IPS-11a (cell line): Measurements from ENCODE around the gene GLIS1.
"Not testable (repeated sequence)": the region's sequence is repeated elsewhere in the genome, so short reads cannot be mapped to it uniquely, and the experiment has no call there.

Source experiments
- H3K4me3 ChIP-seq: one replicate; pipeline ENCODE4 v1.5.1; 2013; ENCODE audit warnings: low read depth, low read length, control low read depth

GLIS1 gene

DNA sequence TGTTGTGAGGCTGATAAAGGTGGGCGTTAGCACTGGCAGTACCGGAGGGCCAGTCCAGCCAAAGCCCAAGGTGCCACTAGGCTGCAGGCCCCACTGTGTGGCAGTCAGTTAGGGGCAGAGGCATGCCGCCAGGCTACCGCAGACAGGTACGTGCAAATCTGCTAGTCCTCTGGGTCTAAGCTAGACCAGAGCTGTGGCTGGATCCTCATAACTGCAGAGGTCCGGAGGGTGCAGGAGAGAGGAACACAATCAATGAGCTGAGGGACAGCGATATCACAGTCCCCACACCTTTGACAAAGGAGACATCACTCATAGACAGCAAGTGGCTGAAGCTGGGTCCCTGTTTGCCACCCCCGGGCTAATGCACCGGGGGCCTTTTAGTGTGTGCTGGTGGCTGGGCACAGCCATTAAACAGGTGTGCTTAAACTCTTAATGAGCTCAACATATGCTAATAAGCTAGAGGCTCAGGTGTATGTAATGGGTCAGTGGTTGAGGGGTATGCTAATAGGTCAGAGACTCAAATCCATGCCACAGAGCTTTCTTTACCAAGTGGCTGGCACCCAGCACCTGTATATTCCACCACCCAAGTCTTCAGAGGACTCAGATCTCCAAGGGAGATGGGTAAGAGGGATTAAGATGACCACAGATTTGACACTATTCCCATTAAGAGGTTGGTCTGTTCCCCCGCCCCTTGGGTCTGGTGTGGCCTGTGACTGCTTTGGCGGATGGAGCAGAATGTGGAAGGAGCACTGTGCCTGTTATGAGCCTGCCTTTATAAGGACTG lies 82.0 kb downstream of the GLIS1 start:
- no peak overlapping the region for H3K4me3 ChIP-seq

DNA sequence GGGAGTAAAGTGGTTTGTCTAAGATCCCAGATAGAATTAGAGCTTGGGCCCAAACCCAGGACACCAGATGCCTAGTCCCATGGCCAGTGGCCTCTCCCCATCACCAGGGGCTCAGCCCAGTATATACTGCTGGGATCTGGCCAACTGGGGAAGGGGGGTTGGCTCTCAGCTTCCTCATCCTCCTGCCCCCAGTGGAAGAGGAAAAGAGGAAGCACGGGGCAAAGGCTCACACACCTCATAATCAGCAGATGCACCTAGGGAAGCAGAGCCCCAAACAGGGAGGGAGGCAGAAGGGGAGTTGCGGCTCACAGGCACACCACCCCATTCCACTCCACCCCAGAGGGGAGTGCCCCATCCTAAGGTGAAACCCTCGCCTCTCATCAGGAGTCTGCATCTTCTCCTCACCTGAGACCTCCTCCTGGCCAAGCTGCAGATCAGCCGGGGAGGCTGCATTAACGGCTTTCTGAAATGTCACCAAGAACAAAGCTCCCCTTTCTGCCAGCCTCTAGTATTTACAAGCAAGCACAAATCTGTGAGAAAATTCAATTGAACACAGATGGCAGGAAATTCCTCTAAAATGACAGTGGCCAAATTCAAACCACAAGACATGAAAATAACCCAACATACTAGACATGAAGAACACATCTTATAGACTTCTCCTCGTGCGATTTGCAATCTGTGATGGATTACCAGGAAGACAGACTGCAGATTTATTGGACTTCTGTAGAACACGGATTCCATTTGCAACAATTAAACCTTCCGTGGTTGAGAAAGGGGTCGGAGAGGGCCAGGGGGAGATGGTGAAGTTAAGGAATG lies 82.8 kb downstream of the GLIS1 start:
- H3K4me3 ChIP-seq = no peak overlapping the region

DNA sequence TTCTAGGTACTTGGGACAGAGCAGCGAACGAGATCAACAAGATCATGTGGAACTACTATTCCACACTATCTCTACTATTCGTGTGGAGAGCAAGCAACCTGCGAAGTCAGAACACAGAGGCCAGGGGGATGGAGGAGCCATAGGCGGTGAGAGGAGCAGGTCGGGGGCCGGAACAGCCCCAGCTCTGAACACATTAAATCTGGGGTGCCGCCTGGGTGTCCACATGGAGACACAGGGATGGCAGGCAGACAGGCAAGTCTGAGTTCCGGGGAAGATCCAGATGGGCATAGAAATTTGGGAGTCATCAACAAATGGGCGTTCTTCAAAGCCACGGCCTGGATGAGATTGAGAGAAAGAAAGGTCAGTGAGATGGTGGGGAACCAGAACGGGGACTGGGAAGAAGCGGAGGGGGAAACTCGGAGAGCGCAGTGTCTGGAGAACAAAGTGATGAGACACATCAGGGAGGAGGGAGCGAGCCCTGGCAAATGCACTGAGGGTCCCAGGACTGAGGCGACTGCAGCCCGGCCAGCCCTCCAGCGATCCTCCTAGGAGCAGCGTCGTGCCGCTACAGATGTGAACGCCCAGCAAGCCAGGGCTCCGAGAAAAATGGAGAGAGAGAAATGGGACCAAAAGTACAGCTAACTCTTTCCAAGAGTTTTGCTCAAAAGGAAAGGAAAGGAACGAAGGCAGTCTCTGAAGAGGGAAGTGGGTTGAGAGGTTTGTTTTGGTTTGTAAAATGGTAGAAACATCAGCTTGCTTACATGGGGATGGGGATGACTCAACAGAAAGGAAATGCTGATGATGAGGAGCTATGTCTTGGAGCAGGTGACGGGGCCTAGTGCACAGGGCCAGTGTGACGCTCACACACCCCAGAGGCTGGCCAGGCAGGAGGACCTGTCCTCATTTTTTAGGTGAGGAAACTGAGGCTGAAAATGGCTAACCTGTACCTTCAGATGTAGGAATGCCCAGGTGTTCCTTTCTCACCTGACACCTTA lies 84.5 kb downstream of the GLIS1 start:
- no peak overlapping the region for H3K4me3 ChIP-seq

DNA sequence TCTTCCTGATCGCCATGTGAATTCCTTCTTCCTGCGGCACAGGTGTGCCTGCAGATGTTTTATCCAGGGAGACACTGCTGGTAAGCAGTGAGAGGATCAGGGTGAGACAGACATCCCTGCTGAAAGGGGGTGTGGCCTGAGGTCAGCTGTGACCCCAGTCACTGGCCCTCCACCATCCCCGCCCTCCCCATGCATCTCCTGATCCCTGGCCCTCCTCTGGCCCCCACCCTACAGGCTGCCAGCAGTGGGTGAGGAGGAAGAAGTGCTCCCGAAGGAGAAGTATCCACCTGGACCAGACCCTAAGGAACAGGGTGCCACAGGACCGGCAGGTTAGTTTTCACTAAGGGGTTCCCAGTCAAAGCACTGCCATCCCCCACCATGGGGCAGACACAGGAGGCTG lies 85.3 kb downstream of the GLIS1 start:
- no peak overlapping the region for H3K4me3 ChIP-seq

DNA sequence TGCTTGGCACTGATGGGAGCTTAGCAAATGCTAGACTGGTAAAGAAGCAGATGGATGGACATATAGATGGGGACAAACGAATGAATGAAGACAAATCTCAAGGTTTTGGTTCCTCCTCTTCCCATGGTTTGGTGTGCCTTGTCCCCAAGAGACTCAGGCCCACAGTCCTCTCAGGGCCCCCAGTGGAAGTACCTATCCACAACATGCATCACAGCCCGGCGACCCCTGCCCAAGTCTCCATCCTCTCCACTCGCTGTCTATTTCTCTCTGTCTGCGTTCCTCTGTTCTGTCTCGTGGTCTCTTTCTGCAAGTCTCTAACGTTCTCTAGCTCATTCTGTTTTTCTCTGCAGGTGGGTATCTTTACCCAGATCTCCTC lies 85.8 kb downstream of the GLIS1 start:
- H3K4me3 ChIP-seq = no peak overlapping the region

DNA sequence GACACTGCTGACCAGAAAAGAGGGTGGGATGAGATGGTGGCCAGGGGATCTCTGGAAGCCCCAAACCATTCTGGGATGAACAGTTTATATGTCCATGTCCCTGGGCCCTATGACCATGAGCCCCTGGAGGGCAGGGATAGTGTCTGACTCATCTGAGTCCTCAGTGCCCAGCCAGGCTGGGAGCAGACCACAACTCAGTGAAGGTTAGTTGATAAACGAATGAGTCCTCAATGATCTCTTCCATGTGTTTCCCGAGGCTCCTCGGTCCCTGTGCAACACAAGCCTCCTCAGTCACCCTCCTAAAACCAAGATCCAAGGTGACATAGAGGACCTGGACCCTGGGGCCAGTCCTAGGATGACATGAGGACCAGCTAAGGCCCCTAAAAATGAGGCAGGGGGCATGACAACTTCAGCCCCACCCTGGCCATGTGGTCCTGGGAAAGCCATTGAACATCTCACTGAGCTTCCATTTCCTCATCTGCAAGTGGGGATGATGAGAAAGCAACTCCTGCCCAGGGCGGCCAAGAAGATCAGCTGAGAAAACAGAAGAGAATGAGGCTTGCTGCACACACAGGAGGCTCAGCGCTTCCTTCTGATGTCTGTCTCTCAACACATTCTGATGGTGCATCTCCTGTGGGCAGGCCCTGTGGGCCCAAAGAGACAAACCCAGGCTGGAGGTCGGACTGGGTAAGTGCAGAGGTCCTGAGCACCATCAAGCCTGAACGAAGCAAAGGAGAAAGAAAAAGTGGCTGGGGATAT lies 86.3 kb downstream of the GLIS1 start:
- H3K4me3 ChIP-seq = no peak overlapping the region

DNA sequence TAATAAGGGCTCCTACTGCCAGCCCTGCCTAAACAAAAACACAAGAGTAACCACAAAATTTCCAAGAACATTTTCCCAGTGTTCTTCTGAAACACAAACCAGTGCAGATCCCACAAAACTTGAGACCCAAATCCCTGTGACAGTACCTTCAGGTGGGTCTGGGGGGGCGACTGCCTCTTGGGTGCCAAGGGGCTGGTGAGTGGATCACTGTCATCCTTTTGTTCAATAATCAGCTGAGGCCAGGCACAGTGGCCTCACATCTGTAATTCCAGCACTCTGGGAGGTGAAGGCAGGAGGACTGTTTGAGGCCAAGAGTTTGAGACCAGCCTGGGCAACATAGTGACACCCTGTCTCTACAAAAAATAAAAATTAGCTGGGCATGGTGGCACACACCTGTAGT lies 87.6 kb downstream of the GLIS1 start:
- no peak overlapping the region for H3K4me3 ChIP-seq

DNA sequence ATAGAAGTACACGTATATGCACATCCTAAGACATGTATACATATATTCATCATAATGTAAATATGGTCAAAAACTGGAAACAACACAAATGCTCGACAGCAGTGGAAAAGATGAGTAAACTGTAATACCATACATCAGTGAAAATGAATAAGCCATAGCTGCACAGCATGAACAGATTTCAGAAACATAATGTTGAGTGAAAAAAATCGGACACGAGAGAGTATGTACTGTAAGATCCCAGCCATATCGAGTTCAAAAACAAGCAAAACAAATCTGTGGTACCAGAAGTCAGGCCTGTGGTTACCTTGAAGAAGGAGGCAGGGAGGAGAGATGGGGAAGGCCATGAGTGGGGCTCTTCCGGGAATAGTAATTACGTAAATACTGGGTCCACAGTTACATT lies 90.4 kb downstream of the GLIS1 start:
- no peak overlapping the region for H3K4me3 ChIP-seq

DNA sequence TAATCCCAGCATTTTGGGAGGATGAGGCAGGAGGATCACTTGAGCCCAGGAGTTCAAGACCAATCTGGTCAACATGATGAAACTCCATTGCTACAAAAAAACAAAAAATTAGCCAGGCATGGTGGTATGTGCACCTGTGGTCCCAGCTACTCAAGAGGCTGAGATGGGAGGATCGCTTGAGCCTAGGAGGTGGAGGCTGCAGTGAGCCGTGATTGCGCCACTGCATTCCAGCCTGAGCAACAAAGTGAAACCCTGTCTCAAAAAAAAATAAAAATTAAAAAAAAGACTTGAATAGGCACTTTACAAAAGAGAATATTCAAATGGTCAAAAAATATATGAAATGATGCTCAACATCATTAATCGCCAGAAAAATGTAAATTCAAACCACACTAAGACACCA lies 91.0 kb downstream of the GLIS1 start:
- not testable (repeated sequence) for H3K4me3 ChIP-seq

DNA sequence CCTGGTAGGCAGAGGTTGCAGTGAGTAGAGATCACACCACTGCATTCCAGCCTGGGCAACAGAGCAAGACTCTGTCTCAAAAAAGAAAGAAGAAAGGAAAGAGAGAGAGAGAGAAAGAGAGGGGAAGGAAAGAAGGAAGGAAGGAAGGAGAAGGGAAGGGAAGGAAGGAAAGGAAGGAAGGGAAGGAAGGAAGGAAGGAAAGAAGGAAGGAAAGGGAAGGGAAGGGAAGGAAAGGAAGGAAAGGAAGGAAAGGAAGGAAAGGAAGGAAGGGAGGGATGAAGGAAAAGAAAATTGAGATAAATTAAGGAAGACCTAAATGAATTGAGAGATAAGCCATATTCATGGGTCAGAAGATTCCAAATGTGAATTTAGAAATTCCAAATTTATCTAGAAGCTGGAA lies 92.2 kb downstream of the GLIS1 start:
- H3K4me3 ChIP-seq = no peak overlapping the region

DNA sequence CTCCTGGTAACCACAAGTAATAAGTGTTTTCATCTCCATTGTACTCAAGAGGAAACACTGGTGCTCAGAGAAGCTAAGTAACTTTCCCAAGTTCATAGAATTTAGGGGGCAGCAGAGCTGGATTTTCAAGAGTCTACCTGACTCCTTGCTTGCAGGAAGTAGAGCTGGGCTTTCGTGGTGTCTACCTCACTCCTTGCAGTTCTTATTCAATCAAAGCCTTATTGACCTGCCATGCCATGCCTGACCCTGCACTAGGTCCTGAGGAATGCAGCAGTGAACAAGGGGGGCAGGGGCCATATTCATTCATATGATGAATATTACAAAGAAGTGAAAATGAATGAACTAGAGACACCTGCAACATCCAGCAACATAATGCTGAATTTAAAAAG lies 93.3 kb downstream of the GLIS1 start:
- H3K4me3 ChIP-seq = no peak overlapping the region

DNA sequence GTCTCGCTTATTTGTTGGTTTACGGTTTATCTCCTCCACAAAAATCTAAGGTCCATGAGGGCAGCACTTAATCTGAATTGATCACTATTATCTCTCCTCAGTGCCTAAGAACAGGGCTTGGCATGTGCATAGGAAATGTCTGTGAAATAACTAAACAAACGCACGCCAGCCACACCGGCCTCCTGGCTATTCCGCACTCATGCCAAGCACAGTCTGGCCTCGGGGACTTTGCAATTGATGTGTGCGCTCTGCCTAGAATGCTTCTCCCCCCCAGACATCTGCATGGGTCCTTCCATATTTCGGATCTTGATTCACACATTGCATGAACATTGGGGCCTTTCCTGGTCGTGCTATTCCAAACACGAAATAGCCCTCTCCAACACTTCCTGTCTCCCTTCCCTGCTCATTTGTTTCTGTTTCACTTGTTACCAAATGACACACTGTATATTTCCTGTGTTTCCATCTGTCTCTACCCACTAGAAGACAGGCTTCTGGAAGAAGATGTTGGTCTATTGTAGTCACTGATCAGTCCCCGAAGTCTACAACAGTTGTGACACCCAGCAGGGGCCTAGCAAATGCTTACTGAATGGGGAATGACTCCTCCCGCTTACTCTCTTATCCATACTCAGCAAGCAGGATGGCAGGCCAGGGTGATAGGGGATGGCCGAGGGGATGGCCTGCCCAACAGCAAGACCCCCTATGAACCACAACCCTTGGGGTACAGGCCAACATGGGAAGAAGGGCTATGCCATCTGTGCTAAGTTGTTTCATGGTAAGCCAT lies 93.9 kb downstream of the GLIS1 start:
- H3K4me3 ChIP-seq = no peak overlapping the region

DNA sequence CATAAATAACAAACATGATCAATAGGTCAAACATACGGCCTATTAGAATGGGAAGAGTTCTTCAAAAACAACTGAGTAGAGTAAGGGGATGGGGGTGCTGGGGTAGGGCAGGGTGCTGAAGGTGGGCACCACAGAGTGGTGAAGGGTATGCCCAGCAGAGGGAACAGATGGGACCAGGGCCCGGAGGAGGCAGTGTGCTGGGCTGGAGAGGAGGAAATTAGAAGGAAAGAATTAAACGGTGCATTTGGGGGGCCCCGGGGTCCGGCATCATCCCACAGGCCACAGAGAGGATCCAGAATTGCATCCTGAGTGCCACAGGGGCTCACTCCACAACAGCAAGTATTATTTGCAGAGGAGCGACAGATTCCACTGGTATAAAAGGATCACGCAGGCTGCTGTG lies 94.5 kb downstream of the GLIS1 start:
- H3K4me3 ChIP-seq = no peak overlapping the region

DNA sequence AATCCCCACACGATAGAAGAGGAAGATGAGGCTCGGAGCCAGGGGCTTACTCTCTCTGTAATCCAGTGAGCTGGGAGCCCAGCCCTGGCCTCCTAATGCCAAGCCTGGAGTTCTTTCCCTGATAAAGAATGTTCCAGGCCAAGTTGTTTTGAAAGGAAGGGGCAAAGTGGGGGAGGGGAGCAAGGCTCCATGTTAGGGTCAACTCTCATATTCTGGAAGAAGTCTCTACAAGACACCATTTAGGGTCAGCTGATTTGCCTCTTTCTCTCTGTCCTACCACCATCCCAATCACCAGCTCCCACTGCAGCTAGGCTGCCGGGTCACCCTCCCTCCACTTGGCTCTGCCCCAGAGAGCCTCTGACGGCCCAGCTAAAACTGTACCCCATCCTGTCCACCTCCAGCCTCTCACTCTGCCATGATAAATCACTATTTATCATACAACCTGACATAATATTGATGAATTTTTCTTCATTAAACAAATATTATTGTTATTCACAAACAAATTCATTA lies 95.0 kb downstream of the GLIS1 start:
- H3K4me3 ChIP-seq = no peak overlapping the region

DNA sequence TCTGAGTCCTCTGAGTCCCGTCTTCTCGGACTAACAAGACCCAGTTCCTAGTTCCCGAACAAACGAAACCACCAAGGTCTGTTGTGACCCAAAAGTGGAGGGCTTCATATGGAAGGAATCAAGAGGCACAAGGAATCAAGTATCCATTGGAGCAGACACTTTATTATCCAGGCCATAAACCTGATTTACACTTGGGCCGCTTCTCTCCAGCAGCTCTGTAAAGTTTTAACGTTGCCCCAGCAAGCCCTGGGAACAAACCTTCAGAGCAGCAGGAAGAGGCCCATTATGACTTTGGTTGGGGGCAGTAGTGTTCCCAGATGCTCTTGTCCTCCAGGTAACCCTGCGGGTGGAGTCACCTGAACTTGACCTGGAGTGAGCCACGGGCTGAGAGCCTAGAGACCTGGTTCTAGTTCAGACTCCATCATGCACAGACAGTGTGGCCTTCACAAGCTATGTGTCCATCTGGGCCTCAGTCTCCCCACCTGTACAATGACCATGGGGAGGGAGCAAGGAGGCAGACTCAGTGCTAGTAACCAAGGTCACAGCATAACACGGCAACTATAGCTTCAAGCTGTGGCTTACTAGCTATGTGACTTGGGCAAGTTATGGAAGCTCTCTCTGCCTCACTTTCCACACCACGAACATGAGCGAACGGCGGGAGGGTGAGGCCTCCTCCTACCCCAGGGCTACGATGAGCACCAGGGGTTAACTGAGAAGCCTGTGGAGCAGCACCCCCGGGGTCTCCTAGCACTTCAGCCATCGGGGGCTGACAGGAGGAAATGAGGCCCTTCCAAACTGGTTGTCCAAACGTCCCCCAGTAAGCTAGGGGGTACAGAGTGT lies 95.7 kb downstream of the GLIS1 start:
- H3K4me3 ChIP-seq = no peak overlapping the region

DNA sequence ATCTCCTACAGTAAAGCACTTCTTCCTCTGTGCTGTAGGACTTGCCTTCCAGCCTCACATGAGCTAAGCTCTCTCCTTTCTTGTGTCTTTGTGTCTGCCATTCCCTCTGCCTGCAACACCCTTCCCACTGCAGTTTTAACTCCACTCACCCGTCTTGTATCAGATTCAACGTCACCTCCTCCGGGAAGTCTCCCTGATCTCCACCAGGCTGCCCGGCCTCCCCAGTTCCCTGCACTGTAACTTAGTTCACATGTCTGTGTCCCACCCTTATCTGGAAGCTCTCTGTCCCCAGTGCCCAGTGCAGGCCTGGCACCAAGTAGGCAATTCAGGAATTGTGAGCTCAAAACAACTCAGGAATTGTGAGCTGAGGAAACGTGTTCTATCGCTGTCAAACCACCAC lies 96.4 kb downstream of the GLIS1 start:
- no peak overlapping the region for H3K4me3 ChIP-seq

DNA sequence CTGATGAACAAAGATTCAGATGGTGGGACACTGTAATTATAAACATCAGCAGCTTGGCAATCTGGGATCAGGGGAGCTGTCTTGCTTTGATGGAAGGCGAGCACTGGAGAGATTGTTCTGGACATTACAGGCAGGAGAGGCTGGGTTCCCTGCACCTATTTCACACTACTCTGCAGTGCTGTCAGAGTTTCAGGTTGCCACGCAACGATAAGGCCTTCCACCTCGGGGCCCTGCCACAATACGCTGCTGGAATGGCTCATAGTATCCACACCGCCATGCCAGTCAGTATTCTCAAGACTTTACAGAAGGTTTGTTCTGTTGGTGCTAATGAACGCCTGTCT lies 96.8 kb downstream of the GLIS1 start:
- no peak overlapping the region for H3K4me3 ChIP-seq

DNA sequence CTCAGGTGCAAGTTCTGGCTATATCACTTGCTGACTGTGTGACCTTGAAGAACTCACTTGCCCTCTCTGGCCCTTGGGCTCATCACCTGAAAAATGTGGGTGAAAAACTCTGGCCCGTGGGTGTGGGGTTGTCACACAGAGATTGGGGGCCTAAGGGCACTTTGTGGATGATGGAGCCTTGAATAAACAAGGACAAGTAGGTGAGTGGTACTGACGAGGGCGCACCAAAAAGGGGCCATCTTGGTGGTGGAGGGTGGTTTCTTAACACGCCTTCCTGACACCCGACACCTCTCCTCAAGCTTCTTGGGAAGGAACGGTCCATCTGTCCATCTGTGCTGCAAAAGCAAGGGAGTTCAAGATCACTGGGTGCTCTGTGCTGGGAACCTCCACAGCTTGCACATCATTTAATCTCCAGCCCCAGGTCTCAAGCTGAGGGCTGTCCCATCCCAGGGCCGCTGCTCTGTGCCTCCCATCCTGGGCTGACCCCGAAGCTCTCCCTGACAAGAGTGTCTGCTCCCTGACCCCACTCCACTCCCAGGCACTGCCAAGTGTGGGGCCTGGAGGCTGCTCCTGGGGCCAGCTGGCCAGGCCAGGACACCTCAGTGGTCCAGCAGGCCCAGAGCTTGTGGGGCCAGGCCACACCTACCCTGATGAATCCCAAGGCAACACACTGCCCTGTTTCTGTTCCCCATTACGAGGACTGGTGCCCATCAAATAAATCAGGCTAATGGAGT lies 97.3 kb downstream of the GLIS1 start:
- no peak overlapping the region for H3K4me3 ChIP-seq
